ENCODE results near the gene MEX3D.

Gene MEX3D

GRCh38 chr19:1568320-1569019 lies at the start of gene MEX3D:
MEX3D (minus strand) TSS chr19:1568325; CDS start chr19:1568058, 267 bp downstream.
- TF ChIP-seq USF1 (IDR thresholded peaks at IDR 0.05) (peak; percentile 84), MAX (IDR thresholded peaks at IDR 0.05) (peak; percentile 99), NFIC (IDR thresholded peaks at IDR 0.05) (no peak)

GRCh38 chr19:1616875-1617274 lies 48.8 kb upstream of the MEX3D start:
- TF ChIP-seq TEAD4 (IDR thresholded peaks at IDR 0.05) (no peak), TCF12 (IDR thresholded peaks at IDR 0.05; ENCODE audit: low read depth) (no peak), EGR1 (IDR thresholded peaks at IDR 0.05) (no peak), NFIC (IDR thresholded peaks at IDR 0.05) (no peak), USF1 (IDR thresholded peaks at IDR 0.05) (no peak), MAX (IDR thresholded peaks at IDR 0.05) (no peak), CEBPB (IDR thresholded peaks at IDR 0.05) (no peak), CREB1 (IDR thresholded peaks at IDR 0.05; ENCODE audit: low read depth) (no peak), EP300 (IDR thresholded peaks at IDR 0.05; ENCODE audit: borderline replicate concordance) (no peak), TAF1 (IDR thresholded peaks at IDR 0.05; ENCODE audit: low read depth) (no peak), FOXM1 (IDR thresholded peaks at IDR 0.05; ENCODE audit: borderline replicate concordance, low read depth) (no peak), YY1 (IDR thresholded peaks at IDR 0.05; ENCODE audit: low read depth) (no peak), RAD21 (IDR thresholded peaks at IDR 0.05; ENCODE audit: low read depth) (no peak)

GRCh38 chr19:1616396-1616795 lies 48.3 kb upstream of the MEX3D start:
- TF ChIP-seq CREB1 (IDR thresholded peaks at IDR 0.05; ENCODE audit: low read depth) (no peak), TCF12 (IDR thresholded peaks at IDR 0.05; ENCODE audit: low read depth) (no peak), EP300 (IDR thresholded peaks at IDR 0.05; ENCODE audit: borderline replicate concordance) (no peak), YY1 (IDR thresholded peaks at IDR 0.05; ENCODE audit: low read depth) (no peak), CEBPB (IDR thresholded peaks at IDR 0.05) (no peak), NFIC (IDR thresholded peaks at IDR 0.05) (no peak), RAD21 (IDR thresholded peaks at IDR 0.05; ENCODE audit: low read depth) (no peak), REST (IDR thresholded peaks at IDR 0.05; ENCODE audit: low read depth) (no peak), TAF1 (IDR thresholded peaks at IDR 0.05; ENCODE audit: low read depth) (no peak), EGR1 (IDR thresholded peaks at IDR 0.05) (no peak), TEAD4 (IDR thresholded peaks at IDR 0.05) (no peak), ZBTB7A (IDR thresholded peaks at IDR 0.05; ENCODE audit: low read depth) (no peak), USF1 (IDR thresholded peaks at IDR 0.05) (no peak), MAX (IDR thresholded peaks at IDR 0.05) (no peak), FOXM1 (IDR thresholded peaks at IDR 0.05; ENCODE audit: borderline replicate concordance, low read depth) (no peak)

- TF ChIP-seq TEAD4 (IDR thresholded peaks at IDR 0.05) = no peak
Observed at GRCh38 chr19:1615156-1615765, 47.1 kb upstream of the MEX3D start.

GRCh38 chr19:1613808-1614570 lies 45.9 kb upstream of the MEX3D start:
- TF ChIP-seq TAF1 (IDR thresholded peaks at IDR 0.05; ENCODE audit: low read depth) = no peak
- no peak for TF ChIP-seq EP300 (IDR thresholded peaks at IDR 0.05; ENCODE audit: borderline replicate concordance)
- TF ChIP-seq RAD21 (IDR thresholded peaks at IDR 0.05; ENCODE audit: low read depth) = no peak
- no peak for TF ChIP-seq NFIC (IDR thresholded peaks at IDR 0.05)
- TF ChIP-seq CREB1 (IDR thresholded peaks at IDR 0.05; ENCODE audit: low read depth) = no peak
- no peak for TF ChIP-seq TEAD4 (IDR thresholded peaks at IDR 0.05)
- no peak for TF ChIP-seq YY1 (IDR thresholded peaks at IDR 0.05; ENCODE audit: low read depth)
- no peak for TF ChIP-seq ZBTB7A (IDR thresholded peaks at IDR 0.05; ENCODE audit: low read depth)
- no peak for TF ChIP-seq MAX (IDR thresholded peaks at IDR 0.05)
- TF ChIP-seq EGR1 (IDR thresholded peaks at IDR 0.05) = no peak
- TF ChIP-seq CEBPB (IDR thresholded peaks at IDR 0.05) = no peak
- TF ChIP-seq USF1 (IDR thresholded peaks at IDR 0.05) = no peak
- TF ChIP-seq REST (IDR thresholded peaks at IDR 0.05; ENCODE audit: low read depth) = no peak
- no peak for TF ChIP-seq TCF12 (IDR thresholded peaks at IDR 0.05; ENCODE audit: low read depth)
- no peak for TF ChIP-seq FOXM1 (IDR thresholded peaks at IDR 0.05; ENCODE audit: borderline replicate concordance, low read depth)

All from Ishikawa (cell line).